ENCODE results near the gene APOL1.

APOL1 gene

GRCh38 chr22:36305813-36306212 lies 52.9 kb downstream of the APOL1 start:
- H3K36me3 ChIP-seq (ENCODE audit: control insufficient read depth, low read length): peaks cover 90% of the 10 kb centered on the region
- no peaks in the 10 kb centered on the region for H3K9me3 ChIP-seq (ENCODE audit: control insufficient read depth, insufficient read depth, low read length)
- TF ChIP-seq, protein P1, sequence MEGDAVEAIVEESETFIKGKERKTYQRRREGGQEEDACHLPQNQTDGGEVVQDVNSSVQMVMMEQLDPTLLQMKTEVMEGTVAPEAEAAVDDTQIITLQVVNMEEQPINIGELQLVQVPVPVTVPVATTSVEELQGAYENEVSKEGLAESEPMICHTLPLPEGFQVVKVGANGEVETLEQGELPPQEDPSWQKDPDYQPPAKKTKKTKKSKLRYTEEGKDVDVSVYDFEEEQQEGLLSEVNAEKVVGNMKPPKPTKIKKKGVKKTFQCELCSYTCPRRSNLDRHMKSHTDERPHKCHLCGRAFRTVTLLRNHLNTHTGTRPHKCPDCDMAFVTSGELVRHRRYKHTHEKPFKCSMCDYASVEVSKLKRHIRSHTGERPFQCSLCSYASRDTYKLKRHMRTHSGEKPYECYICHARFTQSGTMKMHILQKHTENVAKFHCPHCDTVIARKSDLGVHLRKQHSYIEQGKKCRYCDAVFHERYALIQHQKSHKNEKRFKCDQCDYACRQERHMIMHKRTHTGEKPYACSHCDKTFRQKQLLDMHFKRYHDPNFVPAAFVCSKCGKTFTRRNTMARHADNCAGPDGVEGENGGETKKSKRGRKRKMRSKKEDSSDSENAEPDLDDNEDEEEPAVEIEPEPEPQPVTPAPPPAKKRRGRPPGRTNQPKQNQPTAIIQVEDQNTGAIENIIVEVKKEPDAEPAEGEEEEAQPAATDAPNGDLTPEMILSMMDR (IDR thresholded peaks at IDR 0.05; ENCODE audit: low read depth, low read length, poor library complexity, severe bottlenecking): no peak
- TF ChIP-seq EZH2phosphoT487 (IDR thresholded peaks at IDR 0.05; ENCODE audit: borderline replicate concordance, low read length): no peak
- peaks cover 4% of the 10 kb centered on the region; the same call in 1 of the 2 replicates for H3K4me1 ChIP-seq (ENCODE audit: control insufficient read depth, low read length)
- no peak overlapping the region for H3K27ac ChIP-seq (ENCODE audit: low read depth, low read length)
- no peak overlapping the region for H3K4me2 ChIP-seq (ENCODE audit: low read length)
- H4K20me1 ChIP-seq (ENCODE audit: control insufficient read depth, insufficient read depth, low read depth, low read length): 0 out of 2 replicates have a peak, but pooled peaks cover 5% of the 10 kb centered on the region
- no peaks in the 10 kb centered on the region for H3K79me2 ChIP-seq (ENCODE audit: control insufficient read depth, low read length)
- no peaks in the 10 kb centered on the region for H3K9me2 ChIP-seq (replicated peaks; ENCODE audit: control insufficient read depth, low read length)
- H3K4me3 ChIP-seq (ENCODE audit: low read length): no peak overlapping the region
- no peaks in the 10 kb centered on the region for H3K27me3 ChIP-seq (ENCODE audit: control insufficient read depth, low read length)
- H3F3A ChIP-seq (ENCODE audit: control insufficient read depth, insufficient read depth): peaks cover 11% of the 10 kb centered on the region

GRCh38 chr22:36306227-36306626 lies 53.3 kb downstream of the APOL1 start:
- no peaks in the 10 kb centered on the region for H3K27me3 ChIP-seq (ENCODE audit: control insufficient read depth, low read length)
- 0 out of 2 replicates have a peak, but pooled peaks cover 2% of the 10 kb centered on the region for H4K20me1 ChIP-seq (ENCODE audit: control insufficient read depth, insufficient read depth, low read depth, low read length)
- H3K9me2 ChIP-seq (replicated peaks; ENCODE audit: control insufficient read depth, low read length): no peaks in the 10 kb centered on the region
- no peak for TF ChIP-seq EZH2phosphoT487 (IDR thresholded peaks at IDR 0.05; ENCODE audit: borderline replicate concordance, low read length)
- TF ChIP-seq, protein P1 (IDR thresholded peaks at IDR 0.05; ENCODE audit: low read depth, low read length, poor library complexity, severe bottlenecking): no peak
- H3K79me2 ChIP-seq (ENCODE audit: control insufficient read depth, low read length): no peaks in the 10 kb centered on the region
- no peak overlapping the region for H3K4me3 ChIP-seq (ENCODE audit: low read length)
- H3K27ac ChIP-seq (ENCODE audit: low read depth, low read length): no peak overlapping the region
- H3K36me3 ChIP-seq (ENCODE audit: control insufficient read depth, low read length): peaks cover 90% of the 10 kb centered on the region
- peaks cover 4% of the 10 kb centered on the region; the same call in 1 of the 2 replicates for H3K4me1 ChIP-seq (ENCODE audit: control insufficient read depth, low read length)
- peaks cover 11% of the 10 kb centered on the region for H3F3A ChIP-seq (ENCODE audit: control insufficient read depth, insufficient read depth)
- no peak overlapping the region for H3K4me2 ChIP-seq (ENCODE audit: low read length)
- no peaks in the 10 kb centered on the region for H3K9me3 ChIP-seq (ENCODE audit: control insufficient read depth, insufficient read depth, low read length)

DNA sequence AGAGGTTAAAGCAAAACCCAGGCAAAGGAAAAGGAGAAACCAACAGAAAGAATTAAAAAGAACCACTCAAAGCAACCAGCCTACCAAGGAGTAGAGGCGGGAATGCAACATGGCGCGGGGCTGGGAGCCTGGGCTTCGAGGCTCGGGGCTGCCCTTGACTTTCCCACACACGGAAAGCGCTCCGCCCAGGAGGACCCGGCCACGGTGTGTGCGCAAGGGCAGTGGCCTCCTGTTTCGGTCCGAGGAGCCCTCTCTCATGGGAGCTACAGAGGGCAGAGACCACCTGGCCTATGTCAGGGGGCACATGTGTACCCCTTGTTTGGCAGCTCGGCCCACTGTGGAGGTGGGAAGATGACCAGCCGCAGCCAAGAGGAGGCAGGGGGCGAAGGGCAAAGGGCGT lies 55.9 kb downstream of the APOL1 start:
- no peak overlapping the region for H3K4me3 ChIP-seq (ENCODE audit: low read length)
- no peaks in the 10 kb centered on the region for H3K27me3 ChIP-seq (ENCODE audit: control insufficient read depth, low read length)
- H3K9me2 ChIP-seq (replicated peaks; ENCODE audit: control insufficient read depth, low read length): no peaks in the 10 kb centered on the region
- 0 out of 2 replicates have a peak, but pooled peaks cover 2% of the 10 kb centered on the region for H4K20me1 ChIP-seq (ENCODE audit: control insufficient read depth, insufficient read depth, low read depth, low read length)
- H3K9me3 ChIP-seq (ENCODE audit: control insufficient read depth, insufficient read depth, low read length): no peaks in the 10 kb centered on the region
- H3K79me2 ChIP-seq (ENCODE audit: control insufficient read depth, low read length): no peaks in the 10 kb centered on the region
- no peaks in the 10 kb centered on the region for H3F3A ChIP-seq (ENCODE audit: control insufficient read depth, insufficient read depth)
- H3K36me3 ChIP-seq (ENCODE audit: control insufficient read depth, low read length): peaks cover 88% of the 10 kb centered on the region
- no peak for TF ChIP-seq EZH2phosphoT487 (IDR thresholded peaks at IDR 0.05; ENCODE audit: borderline replicate concordance, low read length)
- TF ChIP-seq, protein P1 (IDR thresholded peaks at IDR 0.05; ENCODE audit: low read depth, low read length, poor library complexity, severe bottlenecking): no peak
- no peak overlapping the region for H3K27ac ChIP-seq (ENCODE audit: low read depth, low read length)
- H3K4me2 ChIP-seq (ENCODE audit: low read length): no peak overlapping the region
- H3K4me1 ChIP-seq (ENCODE audit: control insufficient read depth, low read length): no peaks in the 10 kb centered on the region
